Memory B cell (primary cell): ENCODE data around the gene TSPAN18.

Source experiments
- ATAC-seq: fragments of 150-1000 bp; cut with Tn5 transposase; 2 replicates; pipeline ENCODE4 v1.10.0; 2021; ENCODE audit warnings: low read depth, mild to moderate bottlenecking, moderate library complexity
- DNase-seq, 2 donors: peaks; one replicate each; pipeline ENCODE4 v3.0.0; 2022; ENCODE audit warnings: low spot score in 2 of 2
- H3K27ac Mint-ChIP-seq: one replicate; pipeline ENCODE4 v1.8.0; 2022; ENCODE audit warnings: mild to moderate bottlenecking, moderate library complexity, mixed read lengths
- H3K27me3 Mint-ChIP-seq: one replicate; pipeline ENCODE4 v1.8.0; 2022; ENCODE audit warnings: mixed read lengths
- H3K36me3 Mint-ChIP-seq: one replicate; pipeline ENCODE4 v1.8.0; 2022; ENCODE audit warnings: mild to moderate bottlenecking, mixed read lengths
- H3K4me1 Mint-ChIP-seq: one replicate; pipeline ENCODE4 v1.8.0; 2022; ENCODE audit warnings: mixed read lengths
- H3K4me3 Mint-ChIP-seq: one replicate; pipeline ENCODE4 v1.8.0; 2022; ENCODE audit warnings: mild to moderate bottlenecking, moderate library complexity, mixed read lengths
- H3K9me3 Mint-ChIP-seq: one replicate; pipeline ENCODE4 v1.8.0; 2022; ENCODE audit warnings: mixed read lengths

TSPAN18 gene

GRCh38 chr11:44959064-44959463, 232.3 kb downstream of the TSPAN18 start:
- Mint-ChIP-seq H3K27ac (no peak overlapping the region), H3K4me1 (peaks cover 11% of the 10 kb centered on the region), H3K36me3 (no peaks in the 10 kb centered on the region), H3K9me3 (no peaks in the 10 kb centered on the region), H3K27me3 (no peaks in the 10 kb centered on the region), H3K4me3 (no peak overlapping the region)
- no peak for ATAC-seq
- no peak for DNase-seq

- DNase-seq (no peak), ATAC-seq (no peak)
- H3K27me3 Mint-ChIP-seq, result no peaks in the 10 kb centered on the region
- H3K4me1 Mint-ChIP-seq, result no peaks in the 10 kb centered on the region
- H3K36me3 Mint-ChIP-seq, result no peaks in the 10 kb centered on the region
- no peak overlapping the region for H3K4me3 Mint-ChIP-seq
- H3K9me3 Mint-ChIP-seq, result no peaks in the 10 kb centered on the region
- no peak overlapping the region for H3K27ac Mint-ChIP-seq
These were observed 233.6 kb downstream of the TSPAN18 start for GRCh38 chr11:44960200-44960845.

DNA sequence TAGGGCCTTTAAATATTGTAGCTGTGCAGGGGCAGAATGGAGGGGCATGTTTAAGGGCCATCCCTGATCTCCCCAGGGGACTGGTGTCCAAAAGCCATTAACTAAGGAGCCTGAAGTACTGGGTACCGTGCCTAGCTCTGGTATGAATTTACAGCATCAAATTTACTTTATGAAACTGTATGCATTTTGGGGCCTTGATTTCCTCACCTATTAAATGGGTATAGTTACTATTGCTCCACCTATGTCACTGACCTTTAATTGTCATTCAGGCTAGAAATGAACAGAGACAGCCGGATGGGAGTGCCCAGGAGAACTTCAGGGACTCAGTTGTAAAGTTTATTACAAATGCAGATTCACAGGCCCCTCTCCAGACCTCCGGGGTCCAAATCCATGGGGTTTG, 235.7 kb downstream of the TSPAN18 start:
- DNase-seq, result no peak
- Mint-ChIP-seq H3K4me3 (no peak overlapping the region), H3K36me3 (no peaks in the 10 kb centered on the region), H3K27ac (no peak overlapping the region), H3K27me3 (no peaks in the 10 kb centered on the region), H3K4me1 (no peaks in the 10 kb centered on the region), H3K9me3 (no peaks in the 10 kb centered on the region)
- ATAC-seq, result no peak

GRCh38 chr11:44963136-44963535, 236.4 kb downstream of the TSPAN18 start:
- DNase-seq (no peak), ATAC-seq (no peak)
- Mint-ChIP-seq H3K4me3 (no peak overlapping the region), H3K27me3 (no peaks in the 10 kb centered on the region), H3K9me3 (no peaks in the 10 kb centered on the region), H3K36me3 (no peaks in the 10 kb centered on the region), H3K27ac (no peak overlapping the region), H3K4me1 (no peaks in the 10 kb centered on the region)

- H3K9me3 Mint-ChIP-seq, result no peaks in the 10 kb centered on the region
- no peak overlapping the region for H3K27ac Mint-ChIP-seq
These were observed 237.2 kb downstream of the TSPAN18 start for GRCh38 chr11:44963948-44964347.

DNA sequence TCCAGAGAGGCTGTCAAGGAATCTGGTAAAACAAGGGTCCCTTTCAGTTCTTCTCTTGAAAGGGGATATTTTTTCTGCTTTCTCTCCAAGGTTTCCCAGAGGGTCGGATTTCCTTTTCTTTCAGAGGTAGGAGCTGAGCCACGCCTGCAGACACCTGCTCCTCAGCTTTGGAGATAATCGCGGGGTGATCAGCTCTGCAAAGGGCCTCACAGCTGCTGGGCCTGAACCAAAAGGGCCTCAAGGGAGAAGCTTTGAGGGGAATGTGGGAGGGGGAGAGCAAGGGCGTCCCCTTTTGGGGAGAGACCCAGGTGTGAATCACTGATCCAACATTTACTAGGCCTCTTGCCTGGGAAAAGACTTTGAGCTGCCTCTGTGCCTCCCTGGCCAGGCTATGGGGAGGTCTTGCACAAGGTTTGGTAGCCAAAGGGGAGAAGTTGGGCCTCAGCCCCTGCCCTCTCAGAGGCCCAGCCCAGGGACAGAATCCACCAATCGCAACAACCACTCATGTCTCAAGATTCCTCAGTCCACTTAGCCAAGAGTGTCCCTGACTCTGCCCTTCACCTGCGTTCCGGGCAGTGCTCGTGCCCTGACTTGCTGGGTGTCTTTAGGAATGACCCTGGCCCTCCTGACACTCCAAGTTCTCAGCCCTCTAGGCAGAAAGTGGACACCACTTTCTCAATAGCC, 237.9 kb downstream of the TSPAN18 start:
- Mint-ChIP-seq H3K27me3 (no peaks in the 10 kb centered on the region), H3K4me3 (no peak overlapping the region), H3K4me1 (no peaks in the 10 kb centered on the region), H3K9me3 (no peaks in the 10 kb centered on the region), H3K27ac (no peak overlapping the region), H3K36me3 (no peaks in the 10 kb centered on the region)
- DNase-seq (no peak), ATAC-seq (no peak)

More at GRCh38 chr11:44963948-44964347, 237.2 kb downstream of the TSPAN18 start:
- DNase-seq (no peak), ATAC-seq (no peak)
- H3K4me3 Mint-ChIP-seq, result no peak overlapping the region
- H3K27me3 Mint-ChIP-seq, result no peaks in the 10 kb centered on the region
- H3K4me1 Mint-ChIP-seq, result no peaks in the 10 kb centered on the region
- H3K36me3 Mint-ChIP-seq, result no peaks in the 10 kb centered on the region

DNA sequence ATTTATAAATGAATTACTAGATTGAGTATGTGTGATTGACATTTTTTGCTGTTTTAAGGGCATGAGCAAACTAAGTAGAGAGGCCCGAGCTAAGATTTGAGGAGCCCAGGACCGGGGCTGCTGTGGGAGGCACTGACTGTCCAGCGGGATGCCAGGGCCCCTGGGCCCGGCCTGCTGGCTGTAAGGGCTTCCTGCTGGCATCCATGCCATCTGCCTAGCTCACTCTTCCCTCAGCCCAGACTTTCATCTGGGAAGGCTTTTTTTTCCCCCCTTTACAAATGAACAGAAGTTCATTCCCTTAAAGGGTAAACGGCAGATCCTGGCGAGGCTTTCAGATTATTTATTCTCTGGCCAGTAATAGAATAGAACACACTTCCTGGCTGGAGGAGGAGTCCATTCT, 239.9 kb downstream of the TSPAN18 start:
- no peak for ATAC-seq
- Mint-ChIP-seq H3K9me3 (no peaks in the 10 kb centered on the region), H3K4me3 (no peak overlapping the region), H3K27me3 (no peaks in the 10 kb centered on the region), H3K36me3 (no peaks in the 10 kb centered on the region), H3K4me1 (no peaks in the 10 kb centered on the region), H3K27ac (no peak overlapping the region)
- no peak for DNase-seq

DNA sequence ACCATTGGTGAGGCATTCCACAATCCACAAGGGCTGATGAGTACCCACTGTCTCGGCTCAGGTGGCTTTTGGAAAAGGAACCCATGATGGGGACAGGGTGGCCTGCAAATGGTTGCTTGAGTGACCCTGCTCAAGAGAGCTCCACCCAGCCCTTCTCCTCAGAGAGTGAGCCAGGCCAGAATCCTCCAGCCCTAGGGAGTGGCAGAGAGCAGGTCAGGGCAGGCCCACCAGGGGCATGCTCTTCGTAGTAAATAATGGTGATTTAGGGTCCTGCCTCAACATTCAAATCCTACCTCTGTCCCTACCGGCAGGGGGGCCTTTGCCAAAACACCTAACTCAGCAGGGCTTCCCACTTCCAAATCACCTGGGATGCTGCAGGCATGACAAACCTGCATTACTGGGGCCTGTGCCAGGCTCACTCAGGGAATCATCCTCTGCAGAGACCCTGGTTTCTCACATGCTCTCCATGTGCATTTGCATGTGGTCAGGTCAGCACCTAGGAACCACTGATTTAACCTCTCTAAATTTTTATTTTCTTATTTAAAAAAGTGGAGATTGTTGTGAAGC, 241.3 kb downstream of the TSPAN18 start:
- Mint-ChIP-seq H3K27me3 (peaks cover 2% of the 10 kb centered on the region), H3K9me3 (no peaks in the 10 kb centered on the region), H3K4me3 (no peak overlapping the region), H3K4me1 (no peaks in the 10 kb centered on the region), H3K27ac (no peak overlapping the region), H3K36me3 (no peaks in the 10 kb centered on the region)
- ATAC-seq (no peak), DNase-seq (no peak)

DNA sequence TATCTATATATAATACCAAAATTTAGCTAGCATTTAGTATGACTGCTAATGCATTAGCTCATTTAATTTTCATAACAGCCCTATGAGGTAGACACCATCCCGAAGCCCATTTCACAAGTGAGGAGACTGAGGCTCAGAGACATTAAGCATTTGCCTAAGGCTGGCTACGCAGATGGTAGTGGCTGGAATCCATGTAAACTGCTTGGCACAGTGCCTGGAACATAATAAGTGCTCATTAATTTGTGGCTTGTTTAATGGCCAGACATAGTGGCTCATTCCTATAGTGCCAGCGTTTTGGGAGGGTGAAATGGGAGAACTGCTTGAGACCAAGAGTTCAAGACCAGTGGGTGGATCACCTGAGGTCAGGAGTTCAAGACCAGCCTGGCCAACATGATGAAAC, 241.7 kb downstream of the TSPAN18 start:
- ATAC-seq (no peak), DNase-seq (no peak)
- Mint-ChIP-seq H3K27me3 (peaks cover 2% of the 10 kb centered on the region), H3K27ac (no peak overlapping the region), H3K36me3 (no peaks in the 10 kb centered on the region), H3K4me3 (no peak overlapping the region), H3K4me1 (no peaks in the 10 kb centered on the region), H3K9me3 (no peaks in the 10 kb centered on the region)

DNA sequence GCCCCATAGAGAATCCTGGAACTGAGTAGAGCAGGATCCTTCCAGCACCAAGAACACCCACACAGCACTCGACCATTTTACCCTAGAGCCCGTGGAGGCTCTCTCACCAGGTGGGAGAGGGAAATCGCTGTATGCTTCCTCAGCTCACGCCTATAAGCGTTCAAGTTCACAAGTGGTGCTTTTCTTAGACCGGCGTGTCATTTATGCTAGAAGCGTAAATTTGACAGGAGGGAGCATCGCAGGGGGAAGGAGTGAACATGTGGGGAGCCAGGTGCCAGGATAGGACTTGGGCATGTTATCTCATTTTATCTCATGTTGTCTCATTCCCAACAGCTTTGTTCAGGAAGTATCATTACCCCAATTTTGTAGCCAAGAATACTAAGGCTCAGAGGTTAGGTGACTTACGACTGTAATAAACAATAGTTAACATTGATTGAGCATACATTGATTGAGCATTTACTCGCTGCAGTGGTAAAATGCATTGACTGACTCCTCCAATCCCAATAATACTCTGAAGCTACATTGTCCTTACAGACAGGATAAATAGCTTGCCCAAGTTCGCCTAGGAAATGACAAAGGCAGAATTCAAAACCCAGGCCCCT, 243.0 kb downstream of the TSPAN18 start:
- H3K9me3 Mint-ChIP-seq, result no peaks in the 10 kb centered on the region
- no peaks in the 10 kb centered on the region for H3K36me3 Mint-ChIP-seq
- H3K27ac Mint-ChIP-seq, result no peak overlapping the region
- DNase-seq (no peak), ATAC-seq (no peak)
- no peak overlapping the region for H3K4me3 Mint-ChIP-seq
- H3K27me3 Mint-ChIP-seq, result peaks cover 2% of the 10 kb centered on the region
- H3K4me1 Mint-ChIP-seq, result no peaks in the 10 kb centered on the region

DNA sequence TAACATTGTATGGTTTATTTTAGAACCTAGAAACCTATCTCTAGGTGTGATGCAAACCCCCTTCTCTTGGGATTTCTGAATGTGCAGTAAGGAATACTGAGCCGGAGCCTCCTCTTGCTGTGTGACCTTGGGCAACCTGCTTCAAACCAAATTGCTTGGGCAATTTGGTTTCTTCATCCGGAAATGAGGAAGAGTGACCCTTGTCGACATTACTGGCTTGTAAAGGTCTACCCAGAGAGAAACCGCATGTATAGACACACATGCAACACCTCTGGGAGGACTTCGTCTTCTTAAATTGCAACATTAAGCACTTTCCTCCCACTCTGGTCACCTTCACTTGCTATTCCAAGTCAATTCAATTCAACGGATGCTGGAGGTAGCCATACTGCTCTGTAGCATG, 243.5 kb downstream of the TSPAN18 start:
- H3K27ac Mint-ChIP-seq, result no peak overlapping the region

DNA sequence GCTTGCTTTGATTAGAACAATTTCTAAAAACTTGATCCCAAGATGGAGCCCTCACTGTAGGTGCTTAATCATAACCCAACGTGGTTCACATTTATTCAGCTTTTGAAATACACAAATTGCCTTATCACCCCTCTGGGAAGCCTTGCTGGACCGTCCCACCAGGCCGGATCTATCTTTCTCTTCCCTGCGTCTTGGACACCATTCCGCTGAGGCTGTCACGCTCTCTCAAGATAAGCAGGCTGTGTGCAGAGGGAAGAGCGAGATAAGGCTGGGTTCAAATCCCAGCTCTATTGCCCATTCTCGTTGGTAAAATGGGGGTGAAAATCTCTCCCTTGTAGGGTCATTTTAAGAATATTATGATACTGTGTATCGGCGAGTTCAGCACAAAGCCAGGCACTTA, 244.4 kb downstream of the TSPAN18 start:
- ATAC-seq (no peak), DNase-seq (no peak)
- no peaks in the 10 kb centered on the region for H3K36me3 Mint-ChIP-seq
- no peak overlapping the region for H3K27ac Mint-ChIP-seq
- H3K9me3 Mint-ChIP-seq, result no peaks in the 10 kb centered on the region
- H3K27me3 Mint-ChIP-seq, result peaks cover 2% of the 10 kb centered on the region
- no peaks in the 10 kb centered on the region for H3K4me1 Mint-ChIP-seq
- H3K4me3 Mint-ChIP-seq, result no peak overlapping the region

More for the DNA sequence above, 243.5 kb downstream of the TSPAN18 start:
- Mint-ChIP-seq H3K27me3 (peaks cover 2% of the 10 kb centered on the region), H3K9me3 (no peaks in the 10 kb centered on the region), H3K4me3 (no peak overlapping the region), H3K36me3 (no peaks in the 10 kb centered on the region), H3K4me1 (no peaks in the 10 kb centered on the region)
- ATAC-seq (no peak), DNase-seq (no peak)

DNA sequence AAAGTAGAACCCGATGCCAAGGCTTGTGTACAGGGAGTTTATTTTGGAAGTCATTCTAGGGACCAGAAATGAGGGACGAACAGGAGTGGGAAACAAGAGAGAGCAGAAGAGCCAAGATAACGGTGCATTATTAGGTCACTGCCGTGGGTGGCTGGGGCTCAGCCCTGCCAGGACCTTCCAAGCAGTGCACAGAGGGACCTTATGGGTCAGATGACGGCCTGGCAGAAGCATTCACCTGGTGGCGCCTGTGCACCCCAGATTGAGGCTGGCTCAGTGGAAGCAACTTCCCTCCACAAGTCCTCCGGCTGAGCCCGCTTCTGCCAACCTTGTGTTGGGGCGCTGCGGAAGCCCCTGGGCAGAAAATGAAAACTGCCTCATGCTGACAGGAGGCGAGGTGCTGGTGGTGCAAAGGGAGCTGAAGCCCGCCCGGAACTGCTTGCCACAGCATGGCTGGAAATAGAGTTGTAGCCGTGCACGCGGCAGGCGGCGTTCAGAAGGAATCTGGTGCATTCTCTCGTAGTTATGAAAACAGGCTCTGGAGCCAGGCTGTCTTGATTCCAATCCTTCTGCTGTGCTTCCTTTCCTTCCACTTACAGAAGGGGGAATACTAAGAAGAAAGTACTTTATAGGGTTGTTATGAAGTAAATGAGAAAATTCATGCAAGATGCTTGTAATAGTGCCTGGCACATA, 246.1 kb downstream of the TSPAN18 start:
- Mint-ChIP-seq H3K4me3 (no peak overlapping the region), H3K36me3 (no peaks in the 10 kb centered on the region), H3K27ac (no peak overlapping the region), H3K4me1 (peaks cover 3% of the 10 kb centered on the region), H3K27me3 (peaks cover 4% of the 10 kb centered on the region), H3K9me3 (no peaks in the 10 kb centered on the region)
- ATAC-seq (no peak), DNase-seq (no peak)
